B cell (primary cell): ENCODE measurements around the gene PPP1R8. TPM values are rescaled to one million over a fixed set of nuclear protein-coding genes. Genes with fewer than 3 reads are reported as not detected.
"Not testable (repeated sequence)": the region's sequence is repeated elsewhere in the genome, so short reads cannot be mapped to it uniquely, and the experiment has no call there.

Experiments used
- ATAC-seq: fragments of 200-7000 bp; cut with Tn5 transposase; one replicate; pipeline ENCODE4 v1.10.0; 2021; ENCODE audit warnings: low read depth, mild to moderate bottlenecking, moderate number of reproducible peaks, moderate library complexity
- CTCF ChIA-PET: fragments of 350-600 bp; sonication (Branson Sonifier 250); formaldehyde crosslinking; loops from one replicate; lab custom pipeline; 2021; ENCODE audit warnings: antibody characterized with exemption, inconsistent platforms; lab: Charles Lee
- POLR2A ChIA-PET: fragments of 350-600 bp; sonication (Branson Sonifier 250); formaldehyde crosslinking; loops from one replicate; lab custom pipeline; 2021; ENCODE audit warnings: antibody characterized with exemption; lab: Charles Lee
- DNase-seq: peaks from one replicate; pipeline ENCODE4 v3.0.0; 2013
- H2AFZ ChIP-seq: 2 replicates; pipeline ENCODE4 v1.6.1; 2012; ENCODE audit warnings: mild to moderate bottlenecking, low read depth, low read length; ENCODE audit not compliant: insufficient read depth, poor library complexity, severe bottlenecking
- H3K27ac ChIP-seq, 2 donors: 1 replicate in 1 of 2; 2 replicates in 1 of 2; pipeline ENCODE4 v1.5.1; 2012 to 2013; ENCODE audit warnings: low read length in 2 of 2, mild to moderate bottlenecking in 2 of 2, moderate library complexity in 1 of 2
- H3K27me3 ChIP-seq, 4 experiments: fragments of 200-600 bp in 1 of 4; sonication (generic) in 1 of 4; replicated peaks in 1 of 4; 1 replicate in 2 of 4; 2 replicates in 2 of 4; pipeline versions ENCODE4 v1.6.1 to v1.7.0; 2013 to 2016; ENCODE audit warnings: low read length in 3 of 4, mild to moderate bottlenecking in 2 of 4, mixed read lengths in 1 of 4, moderate library complexity in 1 of 4; ENCODE audit not compliant: insufficient read depth in 4 of 4, control insufficient read depth in 3 of 4; ENCODE audit errors: control extremely low read depth in 1 of 4
- H3K36me3 ChIP-seq, 2 experiments: replicated peaks in 1 of 2; 1 replicate in 1 of 2; 2 replicates in 1 of 2; pipeline versions ENCODE4 v1.6.1 to v1.7.1; 2013; ENCODE audit warnings: low read length in 1 of 2; ENCODE audit not compliant: insufficient read depth in 2 of 2, control insufficient read depth in 1 of 2; ENCODE audit errors: control extremely low read depth in 1 of 2, extremely low read depth in 1 of 2
- H3K4me1 ChIP-seq, 2 donors: fragments of 200-600 bp in 1 of 2; sonication (generic) in 1 of 2; 1 replicate in 1 of 2; 2 replicates in 1 of 2; pipeline versions ENCODE4 v1.5.1 to v1.6.1; 2013 to 2017; ENCODE audit warnings: low read length in 2 of 2; ENCODE audit not compliant: control insufficient read depth in 2 of 2, insufficient read depth in 2 of 2
- H3K4me2 ChIP-seq: replicated peaks from 2 replicates; pipeline ENCODE3; 2012; ENCODE audit warnings: mild to moderate bottlenecking, low read depth, low read length; ENCODE audit not compliant: poor library complexity, severe bottlenecking
- H3K4me3 ChIP-seq, 5 experiments: fragments of 200-600 bp in 1 of 5; sonication (generic) in 1 of 5; 1 replicate in 3 of 5; 2 replicates in 2 of 5; pipeline versions ENCODE4 v1.5.1 to v1.7.0; 2011 to 2016; ENCODE audit warnings: low read length in 4 of 5, mild to moderate bottlenecking in 4 of 5, low read depth in 2 of 5, control low read depth in 1 of 5, moderate library complexity in 1 of 5; ENCODE audit not compliant: insufficient read depth in 1 of 5; ENCODE audit errors: control extremely low read depth in 1 of 5, extremely low read depth in 1 of 5
- H3K79me2 ChIP-seq: fragments of 200-600 bp; sonication (generic); one replicate; pipeline ENCODE4 v1.6.0; 2016; ENCODE audit warnings: low read length; ENCODE audit not compliant: control insufficient read depth, insufficient read depth
- H3K9ac ChIP-seq: fragments of 200-600 bp; sonication (generic); 2 replicates; pipeline ENCODE4 v1.6.1; 2017; ENCODE audit warnings: mild to moderate bottlenecking, low read length, moderate library complexity
- H3K9me3 ChIP-seq, 3 donors: one replicate each; pipeline versions ENCODE4 v1.6.1 to v1.7.1; 2013; ENCODE audit warnings: low read length in 2 of 3; ENCODE audit not compliant: control insufficient read depth in 2 of 3, insufficient read depth in 1 of 3; ENCODE audit errors: control extremely low read depth in 1 of 3
- H4K20me1 ChIP-seq: 2 replicates; pipeline ENCODE4 v1.6.0; 2012; ENCODE audit warnings: mild to moderate bottlenecking, low read length; ENCODE audit not compliant: insufficient read depth, control insufficient read depth, poor library complexity, severe bottlenecking
- H3K27ac Mint-ChIP-seq: one replicate; pipeline ENCODE4 v1.8.0; 2021; ENCODE audit warnings: mixed read lengths
- H3K27me3 Mint-ChIP-seq: one replicate; pipeline ENCODE4 v1.8.0; 2021; ENCODE audit warnings: mixed read lengths
- H3K4me1 Mint-ChIP-seq: one replicate; pipeline ENCODE4 v1.8.0; 2021; ENCODE audit warnings: mixed read lengths
- H3K4me3 Mint-ChIP-seq: one replicate; pipeline ENCODE4 v1.8.0; 2021; ENCODE audit warnings: mixed read lengths
- H3K9me3 Mint-ChIP-seq: one replicate; pipeline ENCODE4 v1.8.0; 2022; ENCODE audit warnings: mixed read lengths; ENCODE audit not compliant: insufficient read depth
- EZH2 ChIP-seq: IDR thresholded peaks from 2 replicates; pipeline ENCODE4 v1.6.1; 2012; ENCODE audit warnings: borderline replicate concordance, low read depth, mild to moderate bottlenecking, moderate library complexity, low read length; ENCODE audit not compliant: insufficient read depth, poor library complexity, severe bottlenecking
- WGBS: methylation state at CpG from one replicate; pipeline ENCODE4 v1.1.5; 2013; ENCODE audit warnings: missing lambda C conversion rate; ENCODE audit not compliant: insufficient coverage; 5-methylcytosine and 5-hydroxymethylcytosine counted together
- intact Hi-C: fragments of 100-400 bp; cut with micrococcal nuclease; formaldehyde crosslinking; loops from one replicate; pipeline ENCODE4 v1.10.0; 2022
- polyA plus RNA-seq: library from polyadenylated mRNA; depleted of rRNA; stranded (reverse); fragments of >200 nt; gene quantifications from 2 replicates; pipeline ENCODE4 v1.2.3, GENCODE V29; 2012
- total RNA-seq, 2 donors: library from RNA; stranded (reverse); fragments of 120-200 nt in 1 of 2; gene quantifications; 1 replicate in 1 of 2; 2 replicates in 1 of 2; pipeline versions ENCODE4 v1.2.3 to v1.2.4, GENCODE V29; 2013 to 2022
- TF ChIP-seq, protein P1 (sequence below): fragments of 200-600 bp; IDR thresholded peaks from one replicate; pipeline ENCODE4 v1.8.0; 2022; ENCODE audit warnings: antibody characterized with exemption, mild to moderate bottlenecking

Gene PPP1R8
- total and polyA plus RNA-seq, 2 donors (not counting 1 experiment from before 2014, with no cell fraction given): 23.9 to 45.1 TPM

GRCh38 chr1:27869719-27870085 lies 39.1 kb downstream of the PPP1R8 start:
- ChIA-PET POLR2A (interaction anchor here (1.4 kb wide), 1 partner anchor 14 kb away, joined by 3 read pairs; no protein-coding TSS in a partner anchor), CTCF (no interaction called here)
- Mint-ChIP-seq H3K4me3 (peak overlapping the region; percentile 72), H3K4me1 (peaks cover 42% of the 10 kb centered on the region), H3K9me3 (no peaks in the 10 kb centered on the region), H3K27ac (peak overlapping the region; percentile 91), H3K27me3 (no peaks in the 10 kb centered on the region)
- ATAC-seq: no peak
- no peaks in the 10 kb centered on the region for H3K9me3 ChIP-seq
- H3K79me2 ChIP-seq: peaks cover 6% of the 10 kb centered on the region
- H3K4me1 ChIP-seq: peaks cover 31 to 59% of the 10 kb centered on the region in 2 donors
- peak overlapping the region; percentile 23 to 48 (median 43) for H3K4me3 ChIP-seq
- H3K4me2 ChIP-seq: peak overlapping the region; percentile 79
- peak overlapping the region; percentile 51 for H2AFZ ChIP-seq
- H3K27ac ChIP-seq: peak overlapping the region; percentile 62 to 72
- no peak for DNase-seq
- no peaks in the 10 kb centered on the region for H3K27me3 ChIP-seq
- TF ChIP-seq EZH2: no peak
- TF ChIP-seq, protein P1, sequence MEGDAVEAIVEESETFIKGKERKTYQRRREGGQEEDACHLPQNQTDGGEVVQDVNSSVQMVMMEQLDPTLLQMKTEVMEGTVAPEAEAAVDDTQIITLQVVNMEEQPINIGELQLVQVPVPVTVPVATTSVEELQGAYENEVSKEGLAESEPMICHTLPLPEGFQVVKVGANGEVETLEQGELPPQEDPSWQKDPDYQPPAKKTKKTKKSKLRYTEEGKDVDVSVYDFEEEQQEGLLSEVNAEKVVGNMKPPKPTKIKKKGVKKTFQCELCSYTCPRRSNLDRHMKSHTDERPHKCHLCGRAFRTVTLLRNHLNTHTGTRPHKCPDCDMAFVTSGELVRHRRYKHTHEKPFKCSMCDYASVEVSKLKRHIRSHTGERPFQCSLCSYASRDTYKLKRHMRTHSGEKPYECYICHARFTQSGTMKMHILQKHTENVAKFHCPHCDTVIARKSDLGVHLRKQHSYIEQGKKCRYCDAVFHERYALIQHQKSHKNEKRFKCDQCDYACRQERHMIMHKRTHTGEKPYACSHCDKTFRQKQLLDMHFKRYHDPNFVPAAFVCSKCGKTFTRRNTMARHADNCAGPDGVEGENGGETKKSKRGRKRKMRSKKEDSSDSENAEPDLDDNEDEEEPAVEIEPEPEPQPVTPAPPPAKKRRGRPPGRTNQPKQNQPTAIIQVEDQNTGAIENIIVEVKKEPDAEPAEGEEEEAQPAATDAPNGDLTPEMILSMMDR: no peak
- H3K36me3 ChIP-seq: no peaks in the 10 kb centered on the region
- intact Hi-C loops: no loop called here
- H3K9ac ChIP-seq: peak overlapping the region; percentile 53
- no peaks in the 10 kb centered on the region for H4K20me1 ChIP-seq
- no CpG with 5 or more reads among the region's 1 CpG for WGBS

GRCh38 chr1:27871076-27871475 lies 40.5 kb downstream of the PPP1R8 start:
- H3K27ac Mint-ChIP-seq, intact Hi-C loops, H3K9me3 Mint-ChIP-seq, ATAC-seq, H4K20me1 ChIP-seq, H3K27ac ChIP-seq, H3K9ac ChIP-seq, H3K36me3 ChIP-seq, H3K4me3 Mint-ChIP-seq, H3K27me3 Mint-ChIP-seq, H3K27me3 ChIP-seq, H3K4me2 ChIP-seq, CTCF ChIA-PET, H3K79me2 ChIP-seq, DNase-seq, H2AFZ ChIP-seq, H3K9me3 ChIP-seq, H3K4me3 ChIP-seq: not testable (repeated sequence)
- 86% methylated on average over 2 of the region's 7 CpGs for WGBS
- peaks cover 40% of the 10 kb centered on the region for H3K4me1 Mint-ChIP-seq
- peaks cover 40 to 61% of the 10 kb centered on the region in 2 donors for H3K4me1 ChIP-seq
- POLR2A ChIA-PET: interaction anchor here (0.6 to 0.7 kb wide), 3 partner anchors 16 to 714 kb away, joined by 3 read pairs; no protein-coding TSS in a partner anchor
